DND-41 (cell line): ENCODE results near the gene FAM240A.

Experiments used
- CTCF ChIP-seq: IDR thresholded peaks from 2 replicates; pipeline ENCODE4 v1.5.1; 2012; ENCODE audit warnings: borderline replicate concordance, low read length, moderate library complexity, mild to moderate bottlenecking; ENCODE audit not compliant: poor library complexity, severe bottlenecking; ENCODE audit errors: extremely low read depth
- EZH2 ChIP-seq: IDR thresholded peaks from 3 replicates; pipeline ENCODE4 v1.6.1; 2012; ENCODE audit warnings: borderline replicate concordance, low read depth, mild to moderate bottlenecking, moderate library complexity, low read length, inconsistent platforms; ENCODE audit not compliant: severe bottlenecking

- TF ChIP-seq CTCF: no peak
- TF ChIP-seq EZH2: no peak
Observed at GRCh38 chr3:46664971-46665762, 52.8 kb downstream of the FAM240A start.
